HG02885 (cell line): Measurements from ENCODE around the gene TAS1R2.

Experiments used
- ATAC-seq: cut with Tn5 transposase; IDR thresholded peaks from one replicate; pipeline ENCODE4 v1.9.1; 2021; ENCODE audit warnings: mild to moderate bottlenecking; ENCODE audit not compliant: unreplicated experiment, poor library complexity

TAS1R2 gene

DNA sequence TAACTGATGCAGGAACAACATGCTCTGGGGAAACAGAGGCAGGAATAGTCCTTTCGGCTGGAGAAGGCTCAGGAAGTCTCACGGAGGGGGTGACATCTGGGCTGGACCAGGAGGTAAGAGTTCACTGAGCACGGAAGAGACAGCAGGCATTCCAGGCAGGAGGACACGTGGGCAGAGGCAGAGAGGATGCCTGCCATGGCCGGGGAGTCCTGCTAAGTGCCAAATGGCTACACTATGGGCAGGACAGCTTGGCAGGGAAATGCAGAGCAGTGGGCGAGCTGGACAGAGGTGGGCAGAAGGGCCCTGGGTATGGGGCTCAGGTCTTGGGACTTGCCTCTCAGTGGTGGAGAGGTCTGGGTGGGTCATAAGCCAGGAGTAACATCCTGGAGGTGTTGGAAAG is 25.3 kb upstream of the TAS1R2 start:
- ATAC-seq: no peak

DNA sequence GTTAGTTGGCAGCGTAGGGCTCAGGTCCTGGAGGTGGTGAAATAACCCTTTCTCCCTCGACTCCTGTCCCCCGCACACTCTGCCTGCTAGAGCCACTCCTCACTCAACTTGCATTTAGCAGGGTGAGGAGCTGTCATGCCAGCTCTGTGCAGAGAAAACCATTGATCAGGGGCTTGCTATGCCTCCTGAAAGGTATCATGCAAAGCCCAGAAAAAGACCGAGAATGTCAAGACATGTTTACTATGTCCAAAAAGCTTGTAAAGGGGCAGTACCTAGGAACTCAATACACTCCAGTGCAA is 24.9 kb upstream of the TAS1R2 start:
- ATAC-seq: no peak

DNA sequence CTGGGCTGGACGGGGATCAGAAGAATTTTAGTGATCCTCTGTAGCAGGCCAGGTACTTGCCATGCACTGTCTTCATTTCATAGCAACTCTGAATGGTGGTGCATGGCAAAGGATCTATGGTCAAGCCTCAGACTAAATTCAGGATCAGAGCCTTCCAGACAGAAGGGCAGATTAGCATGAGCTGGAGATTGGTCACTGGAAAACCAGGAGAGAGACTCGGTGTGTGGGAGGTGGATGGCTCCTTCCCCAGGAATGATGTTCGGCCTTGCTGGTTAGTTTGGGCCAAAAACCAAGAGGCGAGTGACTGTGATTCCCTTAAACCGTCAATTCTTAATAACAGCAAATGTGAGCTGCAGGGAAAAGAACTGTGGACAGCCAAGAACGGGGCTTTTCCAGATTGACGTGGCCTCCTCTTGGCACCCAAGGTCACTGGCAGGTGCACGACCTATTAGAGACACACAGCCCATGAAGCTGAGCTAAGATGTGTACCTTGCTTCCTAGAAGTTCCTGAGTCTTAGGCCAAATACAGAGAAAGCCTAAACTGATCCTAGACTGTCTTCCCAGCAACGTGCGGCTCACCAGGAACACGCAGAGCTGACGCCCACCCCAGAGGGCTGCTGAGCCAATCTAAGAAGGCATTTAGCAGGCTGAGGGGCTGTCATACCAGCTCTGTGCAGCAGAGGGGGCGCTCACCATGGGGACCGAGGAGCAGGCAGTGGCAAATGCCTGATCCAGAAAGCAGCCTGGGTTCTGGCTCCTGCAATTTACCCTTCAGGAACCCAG is 24.4 kb upstream of the TAS1R2 start:
- no peak for ATAC-seq

DNA sequence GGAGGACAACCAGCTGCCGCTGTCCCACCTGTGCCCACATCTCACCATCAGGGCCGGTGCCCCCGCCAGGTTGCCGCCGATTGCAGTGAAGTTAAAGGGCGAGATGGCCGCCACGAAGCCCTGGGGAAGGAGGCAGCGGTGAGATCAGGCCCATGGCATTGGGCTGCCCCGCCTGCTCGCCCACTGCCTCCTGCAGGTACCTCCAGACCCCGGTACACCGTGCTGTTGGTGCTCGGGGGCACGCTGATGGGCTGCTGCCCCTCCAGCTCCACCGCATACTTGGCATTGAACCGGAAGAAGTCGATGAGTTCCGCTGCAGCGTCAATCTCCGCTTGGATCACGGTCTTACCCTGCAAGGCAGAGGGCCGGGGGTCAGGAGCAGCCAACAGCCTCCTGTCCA is 23.6 kb upstream of the TAS1R2 start:
- no peak for ATAC-seq

DNA sequence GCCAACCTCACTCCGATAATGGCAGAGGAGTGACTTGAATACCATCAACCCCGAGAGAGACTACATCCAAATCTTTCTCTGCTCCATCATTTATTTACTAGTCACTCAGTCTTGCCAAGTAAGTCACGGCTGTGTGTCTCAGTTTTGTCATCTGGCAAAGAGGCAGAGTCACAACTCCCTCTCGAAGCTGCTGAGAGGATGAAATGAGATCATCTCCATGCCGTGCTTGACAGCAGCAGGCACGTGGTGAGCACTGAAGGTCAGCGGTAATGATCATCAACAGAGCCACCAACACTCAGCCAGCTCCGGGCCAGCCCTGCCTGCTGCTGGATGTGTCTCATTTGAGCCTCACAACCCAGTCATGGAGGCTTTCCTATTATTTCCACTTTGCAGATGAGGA is 23.0 kb upstream of the TAS1R2 start:
- ATAC-seq: no peak

DNA sequence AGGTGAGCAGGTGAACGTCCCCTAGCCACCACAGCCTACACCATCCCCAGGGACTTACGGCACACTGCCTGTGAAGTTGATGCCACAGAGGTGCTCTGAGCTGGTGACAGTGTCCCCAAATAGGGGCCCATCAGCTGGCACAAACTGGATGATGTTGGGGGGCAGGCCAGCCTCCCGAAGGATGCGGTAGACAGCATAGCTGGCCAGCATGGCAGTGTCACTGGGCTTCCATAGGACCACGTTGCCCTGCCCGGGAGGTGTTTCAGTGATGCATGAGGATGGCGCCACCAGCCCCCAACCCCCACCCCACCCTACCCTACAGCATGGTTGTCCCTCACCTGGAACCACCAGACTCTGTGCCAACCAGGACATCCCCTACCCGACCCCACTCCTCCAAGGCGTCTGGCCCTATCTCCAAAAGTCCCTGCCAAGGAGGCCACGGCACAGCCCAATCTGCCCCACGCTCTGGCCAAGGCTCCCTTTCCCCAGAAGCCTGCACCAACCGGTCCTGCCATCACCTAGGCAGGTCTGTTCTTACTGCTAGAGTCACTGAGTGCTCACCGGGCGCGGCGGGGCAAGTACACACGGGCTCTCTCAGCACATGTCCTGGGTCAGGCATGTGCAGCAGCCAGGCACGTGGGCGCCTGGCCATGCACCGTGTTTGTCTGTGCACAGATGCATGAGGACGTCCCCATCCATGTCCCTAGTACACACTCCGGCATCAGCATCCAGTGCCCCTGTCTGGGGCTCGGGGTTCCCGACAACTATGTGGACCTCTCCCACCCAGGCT is 22.4 kb upstream of the TAS1R2 start:
- ATAC-seq: no peak

DNA sequence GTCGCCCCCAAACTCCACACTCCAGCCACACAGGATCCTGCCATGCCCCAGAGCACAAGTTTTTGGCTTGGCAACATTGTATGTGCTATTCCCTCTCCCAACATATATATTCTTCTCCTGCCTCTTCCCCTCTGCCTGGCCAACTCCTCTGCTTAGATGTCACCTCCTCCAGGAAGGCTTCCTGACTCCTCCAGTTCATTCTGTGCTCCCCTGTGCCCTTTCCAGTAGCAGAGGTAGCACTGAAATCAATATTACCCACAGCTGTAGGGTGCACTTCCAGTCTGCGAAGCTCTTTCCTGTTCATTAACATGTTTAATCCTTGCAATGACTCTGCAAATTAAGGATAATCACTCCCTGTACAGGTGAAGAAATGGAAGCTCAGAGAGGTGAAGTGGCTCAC is 21.7 kb upstream of the TAS1R2 start:
- ATAC-seq: no peak

DNA sequence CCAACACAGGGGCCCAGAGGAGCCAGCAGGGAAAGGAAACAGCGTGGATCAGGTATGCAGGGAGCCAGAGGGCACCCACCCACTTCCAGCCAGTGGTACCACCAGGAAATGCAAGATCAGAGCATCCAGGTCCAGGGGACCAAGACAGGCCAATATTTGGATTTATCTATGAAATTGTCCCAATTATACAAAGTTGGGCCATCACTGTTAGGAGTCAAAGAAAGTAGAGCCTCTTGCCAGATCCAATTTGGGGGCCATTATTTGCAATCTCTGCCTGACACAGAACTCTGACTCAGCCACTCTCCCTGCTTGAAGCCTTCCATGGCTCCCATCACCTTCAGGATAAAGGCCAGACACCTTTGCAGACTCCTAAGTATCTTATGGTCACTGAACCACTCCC is 21.1 kb upstream of the TAS1R2 start:
- no peak for ATAC-seq

DNA sequence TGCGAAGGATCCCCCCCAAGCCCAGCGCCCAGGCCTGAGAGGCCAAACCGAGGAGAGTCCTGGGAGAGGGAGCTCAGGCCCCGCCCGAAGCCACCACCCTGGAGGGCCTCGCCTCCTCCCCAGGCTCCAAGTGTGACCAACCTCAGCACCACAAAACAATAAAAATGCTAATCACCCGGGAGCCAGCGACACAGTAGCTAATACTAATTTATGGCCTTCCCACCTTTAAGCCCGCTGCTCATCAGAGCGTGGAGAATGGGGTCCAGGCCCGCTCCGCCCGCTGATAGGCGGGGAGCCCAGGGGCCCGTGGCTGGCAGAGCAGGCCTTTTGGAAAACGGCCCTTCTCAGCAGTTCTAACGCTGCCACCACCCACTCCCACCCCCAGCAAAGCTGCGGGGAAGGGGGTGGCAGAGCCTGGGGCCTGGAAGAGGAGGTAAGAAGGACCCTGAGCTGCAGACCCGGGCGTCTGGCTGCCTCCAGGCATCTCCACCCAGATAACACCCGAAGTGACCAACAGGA is 20.4 kb upstream of the TAS1R2 start:
- ATAC-seq: no peak

DNA sequence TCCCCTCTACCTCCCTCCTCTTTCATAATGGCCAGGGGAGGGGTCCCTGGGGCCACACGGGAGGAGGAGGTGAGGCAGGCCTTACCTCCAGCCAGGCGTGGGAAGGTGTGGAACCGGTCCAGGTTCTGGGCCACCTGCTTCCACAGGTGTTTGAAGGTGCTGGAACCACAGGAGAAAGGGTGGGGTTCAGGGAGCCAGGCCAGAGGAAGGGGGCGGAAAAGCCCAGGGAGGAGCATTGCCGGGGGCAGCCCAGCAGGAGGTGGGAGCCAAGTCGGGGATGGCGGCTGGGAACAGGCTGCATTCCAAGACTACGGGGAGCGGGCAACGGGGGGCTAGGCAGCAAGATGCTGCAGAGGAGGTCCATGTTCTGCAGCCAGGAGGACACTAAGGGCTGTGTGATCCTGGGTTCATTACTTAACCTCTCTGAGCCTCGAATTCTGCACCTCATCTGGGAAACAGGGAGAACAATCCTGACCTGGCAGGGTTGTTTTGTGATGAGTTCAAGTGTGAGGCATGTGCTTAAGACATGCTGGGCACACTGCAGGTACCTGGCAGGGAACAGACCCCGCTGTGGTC is 19.8 kb upstream of the TAS1R2 start:
- ATAC-seq: no peak

DNA sequence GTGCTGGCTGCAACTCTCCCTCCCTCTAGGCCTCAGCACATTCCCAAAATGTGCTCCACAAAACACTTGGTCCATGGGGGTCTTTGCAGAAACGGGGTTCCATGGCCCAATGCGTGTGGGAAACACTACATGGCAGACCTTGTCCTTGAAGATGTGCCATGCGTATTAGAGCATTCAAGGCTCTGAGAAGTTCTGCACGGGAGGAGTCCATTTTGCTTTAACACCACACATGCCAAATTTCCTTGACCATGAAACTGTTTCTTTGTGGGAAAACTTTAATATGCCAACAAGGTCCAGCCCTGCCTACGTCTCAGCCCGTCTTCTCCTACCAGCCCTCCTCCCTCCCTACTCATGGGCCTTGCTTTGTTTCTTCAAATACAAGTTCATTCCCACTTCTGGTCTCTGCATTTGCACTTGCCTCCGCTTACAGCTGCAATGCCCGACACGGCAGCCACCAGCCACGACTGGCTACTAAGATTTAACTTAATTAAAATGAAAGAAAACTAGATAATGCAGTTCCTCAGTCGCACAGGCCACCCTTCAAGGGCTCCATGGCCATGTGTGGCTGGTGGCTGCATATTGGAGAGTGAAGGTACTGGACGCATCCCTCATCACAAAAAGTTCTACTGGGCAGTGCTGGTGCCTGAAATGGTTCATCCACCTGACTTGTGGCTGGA is 19.2 kb upstream of the TAS1R2 start:
- no peak for ATAC-seq

DNA sequence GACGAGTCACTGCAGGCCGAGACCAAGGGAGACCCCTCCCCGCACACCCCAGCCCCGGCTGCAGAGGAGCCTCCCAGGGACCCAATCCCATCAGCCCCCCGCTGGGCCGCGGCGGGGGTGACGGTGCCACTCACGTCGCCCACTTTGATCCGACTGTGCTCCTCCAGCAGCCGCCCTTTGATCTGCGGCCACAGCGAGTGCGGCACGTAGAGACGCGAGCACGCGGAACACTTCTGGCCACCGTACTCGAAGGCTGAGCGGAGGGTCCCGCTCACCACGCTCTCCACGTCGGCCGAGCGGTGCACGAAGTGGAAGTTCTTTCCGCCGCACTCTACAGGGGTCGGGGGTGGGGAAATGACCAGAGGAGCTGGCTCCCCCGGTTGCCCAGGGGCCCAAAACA is 17.8 kb upstream of the TAS1R2 start:
- ATAC-seq: no peak

DNA sequence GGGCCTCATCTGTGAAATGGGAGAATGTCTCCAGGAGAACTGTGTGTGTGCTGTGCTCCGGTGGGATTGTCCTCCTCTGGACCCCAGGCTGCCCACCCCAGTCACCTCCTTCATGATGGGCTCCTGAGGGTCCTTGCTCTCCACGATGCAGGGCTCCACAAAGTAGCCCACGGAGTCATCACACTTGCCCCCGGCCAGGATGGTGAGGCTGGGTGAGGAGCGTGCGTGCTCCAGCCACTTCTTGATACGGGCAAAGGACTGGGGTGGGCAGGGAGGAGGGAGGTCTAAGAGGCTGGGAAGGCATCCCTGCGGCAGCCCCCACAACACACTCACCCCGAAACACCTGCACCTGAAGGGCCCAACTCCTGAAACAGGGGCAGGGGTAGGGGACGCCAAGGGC is 16.8 kb upstream of the TAS1R2 start:
- ATAC-seq: no peak

DNA sequence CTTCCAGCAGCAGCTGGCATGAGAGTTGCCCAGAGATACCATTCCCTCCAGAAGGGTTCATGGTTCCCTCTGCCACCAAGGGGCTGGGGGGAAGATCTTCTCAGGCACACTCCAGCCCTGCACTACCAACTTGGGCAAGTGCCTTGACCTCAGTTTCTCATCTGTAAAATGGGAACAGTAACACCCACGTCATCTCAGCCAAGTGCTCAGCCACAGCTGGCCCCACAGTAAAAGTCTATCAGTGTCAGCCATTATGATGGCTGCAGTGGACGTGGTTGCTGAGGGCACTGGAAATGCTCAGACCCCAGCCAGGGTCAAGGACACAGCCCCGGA is 16.3 kb upstream of the TAS1R2 start:
- no peak for ATAC-seq

DNA sequence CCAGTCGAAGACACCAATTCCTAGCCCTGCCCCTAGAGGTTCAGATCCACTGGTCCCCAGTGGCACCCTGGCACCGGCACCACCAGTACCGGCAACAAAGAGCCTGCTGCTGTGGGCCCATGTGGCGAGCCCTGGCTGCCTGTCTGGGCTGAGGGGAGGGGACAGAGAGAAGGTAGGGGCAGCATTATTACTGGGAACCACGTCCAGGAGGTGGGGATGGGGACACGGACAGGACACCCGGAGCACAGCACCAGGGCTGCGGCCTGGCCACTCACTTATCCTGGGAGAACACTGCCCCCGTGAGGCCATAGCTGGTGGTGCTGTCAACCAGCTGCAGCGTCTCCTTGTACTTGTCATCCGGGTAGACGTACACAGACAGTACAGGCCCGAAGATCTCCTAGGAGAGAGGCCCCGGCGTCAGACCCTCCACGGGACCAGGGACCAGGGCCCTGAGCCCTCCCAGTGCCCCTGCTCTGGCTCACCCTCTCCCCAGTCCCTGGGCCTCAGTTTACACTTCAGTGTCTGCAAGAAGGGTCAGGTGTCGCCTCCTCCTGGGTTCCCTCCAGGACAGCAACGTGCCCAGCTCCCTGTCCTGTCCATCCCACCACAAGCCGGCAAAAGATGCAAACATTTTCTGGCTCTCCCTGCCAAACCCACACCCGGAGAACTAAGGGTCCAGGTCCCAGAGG is 15.8 kb upstream of the TAS1R2 start:
- no peak for ATAC-seq

DNA sequence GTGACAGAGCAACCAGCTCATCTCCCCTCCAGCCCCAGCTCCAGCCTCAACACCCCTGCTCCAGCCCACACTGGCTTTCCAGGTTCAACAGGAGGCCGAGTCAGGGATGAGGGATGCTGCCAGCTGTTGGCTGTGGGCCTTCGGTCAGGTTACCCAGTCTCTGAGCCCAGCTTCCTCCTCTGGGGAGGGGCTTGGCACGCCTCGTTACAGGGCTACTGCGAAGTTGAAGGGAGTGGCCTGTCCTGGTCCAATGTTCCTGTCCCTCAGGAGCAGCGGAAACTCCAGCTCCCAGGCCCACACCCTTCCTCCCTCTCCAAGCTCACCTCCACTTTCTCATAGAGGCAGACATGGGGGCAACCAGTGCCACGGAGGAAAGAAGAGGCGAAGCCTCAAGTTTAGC is 15.1 kb upstream of the TAS1R2 start:
- no peak for ATAC-seq

DNA sequence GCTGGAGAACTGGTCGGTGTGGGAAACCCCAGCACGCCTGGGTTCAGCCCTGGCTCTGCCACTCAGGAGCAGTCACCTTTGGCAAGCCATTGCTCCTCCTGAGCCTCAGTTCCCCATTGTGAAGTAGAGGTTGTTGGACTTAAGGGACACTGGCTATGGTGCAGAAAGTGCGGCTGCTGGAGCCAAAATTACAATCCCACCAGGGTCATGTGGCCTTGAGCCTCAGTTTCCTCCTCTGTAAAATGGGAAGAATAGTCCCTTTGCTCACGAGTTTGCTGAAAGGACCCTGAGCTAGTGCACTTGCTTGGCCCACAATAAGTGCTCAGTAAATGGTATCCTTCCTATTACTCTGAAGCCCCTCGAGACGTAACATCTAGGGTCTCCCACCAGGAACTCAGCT is 14.6 kb upstream of the TAS1R2 start:
- ATAC-seq: no peak

DNA sequence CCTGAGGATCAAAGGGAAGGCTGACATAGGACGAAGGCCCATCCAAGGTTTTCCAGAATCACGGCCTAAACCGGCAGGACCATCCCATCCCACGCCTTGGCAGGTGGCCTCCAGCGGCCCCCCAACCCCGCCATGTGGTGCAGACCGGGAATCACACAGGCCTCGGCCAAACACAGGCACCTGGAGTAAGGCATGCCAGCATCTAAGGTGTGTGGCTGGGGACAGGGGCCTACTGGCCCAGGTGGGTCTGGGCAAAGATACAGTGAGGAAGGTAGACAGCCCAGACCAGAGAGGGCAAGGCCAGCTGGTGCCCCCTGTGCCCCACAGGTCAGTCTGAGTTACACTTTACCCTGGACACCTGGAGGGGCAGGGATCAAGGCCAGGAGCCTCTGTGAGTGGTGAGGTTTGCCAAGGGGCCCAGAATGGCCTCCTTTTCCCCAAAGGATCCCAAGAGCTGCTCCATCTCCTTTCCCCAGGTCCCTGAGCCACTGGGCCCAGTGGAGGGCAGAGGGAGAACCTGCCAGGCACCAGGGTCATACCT is 12.7 kb upstream of the TAS1R2 start:
- no peak for ATAC-seq

DNA sequence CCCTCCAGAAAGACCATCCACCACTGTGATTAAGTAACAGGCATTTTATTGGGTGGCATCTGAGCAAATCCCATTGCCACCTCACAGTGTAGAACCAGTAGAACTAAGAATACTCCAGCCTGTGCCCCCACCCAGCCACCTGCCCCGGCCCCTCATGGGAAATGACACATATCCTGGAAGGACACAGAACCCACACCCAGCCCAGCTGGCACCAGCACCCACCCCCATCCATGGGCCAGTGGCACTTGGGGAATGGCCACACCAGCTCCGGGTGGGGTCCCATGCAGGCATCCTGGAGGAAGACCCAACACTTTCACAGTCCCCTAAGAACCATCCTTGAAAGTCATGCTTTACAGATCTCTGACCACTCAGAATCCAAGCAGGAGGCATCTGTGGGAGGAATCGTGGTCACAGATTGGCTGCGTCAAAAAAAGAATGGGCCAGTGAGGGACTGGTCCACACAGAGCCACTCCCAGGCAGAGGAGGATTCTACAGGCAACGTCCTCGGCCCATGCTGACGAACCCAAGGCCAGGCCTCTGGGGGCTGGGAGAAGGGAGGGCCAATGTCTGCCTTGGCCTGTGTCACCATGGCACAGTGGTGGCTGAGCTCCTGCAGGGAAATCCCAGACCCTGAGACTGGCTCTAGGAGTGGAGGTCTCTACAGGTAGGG is 12.1 kb upstream of the TAS1R2 start:
- no peak for ATAC-seq

DNA sequence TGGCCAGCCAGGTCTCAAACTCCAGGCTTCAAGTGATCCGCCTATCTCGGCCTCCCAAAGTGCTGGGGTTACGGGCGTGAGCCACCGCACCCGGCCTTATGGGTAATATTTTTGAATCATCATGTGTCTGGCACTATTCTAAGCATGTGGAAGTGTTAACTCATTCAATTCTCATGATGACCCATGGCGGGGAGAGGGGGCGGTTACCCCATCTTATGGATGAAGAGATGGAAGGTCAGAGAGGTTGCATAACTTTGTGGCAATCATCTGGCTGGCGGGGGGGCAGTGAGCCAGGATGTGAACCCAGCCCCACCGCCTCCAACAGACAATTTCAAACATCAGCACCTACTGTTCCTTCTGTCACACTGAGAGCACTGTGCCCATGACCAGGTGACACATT is 11.5 kb upstream of the TAS1R2 start:
- no peak for ATAC-seq
